ENCODE data around the gene BPIFA2.
"Not testable (repeated sequence)": the region's sequence is repeated elsewhere in the genome, so short reads cannot be mapped to it uniquely, and the experiment has no call there.

Gene BPIFA2, protein sequence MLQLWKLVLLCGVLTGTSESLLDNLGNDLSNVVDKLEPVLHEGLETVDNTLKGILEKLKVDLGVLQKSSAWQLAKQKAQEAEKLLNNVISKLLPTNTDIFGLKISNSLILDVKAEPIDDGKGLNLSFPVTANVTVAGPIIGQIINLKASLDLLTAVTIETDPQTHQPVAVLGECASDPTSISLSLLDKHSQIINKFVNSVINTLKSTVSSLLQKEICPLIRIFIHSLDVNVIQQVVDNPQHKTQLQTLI

DNA sequence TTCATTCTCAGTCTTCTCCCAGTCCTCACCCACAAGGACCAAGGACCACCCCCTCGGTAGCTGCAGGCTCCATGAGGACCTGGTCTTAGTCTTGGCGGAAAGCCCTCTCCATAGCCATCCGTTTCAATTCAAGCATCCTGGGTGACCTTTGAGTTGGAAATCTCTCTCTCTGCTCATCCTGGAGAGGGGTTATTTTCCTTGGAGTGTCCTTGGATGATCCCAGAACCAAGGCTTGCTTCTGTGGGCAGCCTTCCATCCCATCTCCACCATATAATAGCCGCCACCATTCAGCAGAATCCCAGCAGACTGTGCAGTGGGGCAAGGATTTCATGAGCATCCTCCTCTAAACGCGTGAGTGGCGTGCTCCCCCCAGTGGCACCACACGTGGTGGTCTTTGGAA is at the start of gene BPIFA2:
Gene BPIFA2 (plus strand): TSS at position 301 of the 400 bp plus-strand sequence. CDS start 987 bp downstream, outside the sequence.
- no peak for DNase-seq

DNA sequence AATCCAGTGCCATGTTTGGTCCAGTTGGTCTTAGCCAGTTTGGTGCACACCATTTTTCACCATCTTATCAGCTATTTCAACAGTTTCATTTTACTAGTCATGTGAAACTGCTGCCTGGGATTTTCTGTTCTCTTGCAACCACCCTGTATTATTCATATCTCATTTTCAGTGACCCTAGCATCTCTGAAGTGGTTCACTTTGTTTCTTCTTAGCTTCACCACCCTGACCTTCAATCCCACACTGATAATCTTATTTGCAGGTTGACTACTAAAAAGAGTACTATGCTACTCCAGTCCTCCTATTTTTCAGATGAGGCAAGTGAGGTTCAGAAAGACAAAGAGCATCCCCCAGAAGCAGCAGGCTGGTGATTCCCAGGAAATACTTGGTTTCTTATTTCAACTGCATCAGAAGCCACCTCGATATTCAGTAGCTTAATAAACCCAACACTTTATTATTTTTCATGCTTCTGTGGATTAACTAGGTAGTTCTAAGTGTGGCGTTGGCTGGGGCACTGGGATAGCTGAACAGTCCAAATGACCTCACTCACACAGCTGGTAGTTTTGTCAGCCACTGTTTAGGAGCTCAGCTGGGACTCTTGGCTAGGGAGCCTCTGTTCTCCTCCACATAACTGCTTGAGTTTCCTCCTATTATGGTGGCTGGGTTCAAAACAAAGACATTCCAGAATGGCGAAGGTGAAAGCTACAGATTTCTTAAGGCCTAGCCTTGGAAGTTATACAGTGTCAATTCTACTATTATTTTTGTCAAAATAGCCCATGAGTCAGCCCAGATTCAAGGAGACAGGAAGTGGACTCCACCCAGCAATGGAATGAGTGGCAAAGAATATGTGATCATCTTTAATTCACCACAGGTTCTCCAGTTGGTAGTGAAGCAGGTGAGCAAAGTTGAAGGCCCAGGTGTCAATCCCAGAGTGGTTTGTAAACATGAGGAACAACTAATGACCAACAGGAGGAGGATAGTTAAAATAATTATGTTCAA is 47.9 kb upstream of the BPIFA2 start:
- no peak for DNase-seq

DNA sequence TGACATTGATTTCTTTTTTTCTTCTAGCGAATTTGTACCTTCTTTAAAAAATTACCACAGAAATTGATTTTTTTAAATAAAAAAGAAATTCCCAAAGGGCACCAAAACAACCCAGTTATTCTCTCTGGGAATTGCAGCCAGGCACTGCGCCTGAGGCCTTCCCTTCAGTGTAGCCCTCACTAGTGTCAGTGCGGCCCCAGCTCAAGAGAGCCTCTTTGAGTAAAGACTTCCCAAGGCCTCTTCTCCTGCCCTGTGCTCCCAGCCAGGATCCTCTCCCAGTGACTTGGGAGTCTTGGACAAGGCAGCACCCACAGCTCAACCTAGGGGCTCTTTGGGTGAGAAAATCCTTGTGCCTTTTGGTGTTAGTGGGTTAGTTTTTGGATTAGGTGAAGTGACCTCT is 47.0 kb upstream of the BPIFA2 start:
- no peak for DNase-seq

DNA sequence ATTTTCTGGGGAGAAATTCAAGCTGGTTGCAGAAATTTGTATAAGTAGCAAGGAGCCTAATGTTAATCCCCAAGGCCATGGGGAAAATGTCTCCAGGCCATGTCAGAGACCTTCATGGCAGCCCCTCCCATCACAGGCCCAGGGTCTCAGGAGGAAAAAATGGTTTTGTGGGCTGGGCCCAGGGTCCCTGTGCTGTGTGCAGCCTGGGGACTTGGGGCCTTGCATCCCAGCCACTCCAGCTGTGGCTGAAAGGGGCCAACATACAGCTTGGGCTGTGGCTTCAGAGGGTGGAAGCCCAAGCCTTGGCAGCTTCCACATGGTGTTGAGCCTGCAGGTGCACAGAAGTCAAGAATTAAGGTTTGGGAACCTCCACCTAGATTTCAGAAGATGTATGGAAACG is 45.7 kb upstream of the BPIFA2 start:
- DNase-seq, result not testable (repeated sequence)

DNA sequence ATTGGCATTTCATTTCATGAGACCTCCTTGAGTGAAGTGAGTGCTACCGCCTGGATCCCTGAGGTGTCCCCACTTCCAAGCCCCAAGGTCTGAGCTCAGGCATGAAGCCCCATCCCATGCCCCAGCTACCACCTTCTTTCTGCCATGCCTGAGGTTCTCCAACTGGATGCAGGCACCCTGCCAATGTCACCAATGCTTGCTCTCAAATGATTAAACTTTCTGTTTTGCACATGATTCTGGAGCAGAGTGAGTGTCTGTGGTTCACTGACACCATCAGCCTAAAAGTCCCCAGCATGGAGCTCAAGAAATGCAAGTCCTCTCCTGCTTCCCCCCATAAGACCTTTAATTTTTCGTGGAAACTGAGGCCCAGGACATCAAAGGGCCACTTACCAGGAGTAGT is 43.7 kb upstream of the BPIFA2 start:
- DNase-seq, result no peak

DNA sequence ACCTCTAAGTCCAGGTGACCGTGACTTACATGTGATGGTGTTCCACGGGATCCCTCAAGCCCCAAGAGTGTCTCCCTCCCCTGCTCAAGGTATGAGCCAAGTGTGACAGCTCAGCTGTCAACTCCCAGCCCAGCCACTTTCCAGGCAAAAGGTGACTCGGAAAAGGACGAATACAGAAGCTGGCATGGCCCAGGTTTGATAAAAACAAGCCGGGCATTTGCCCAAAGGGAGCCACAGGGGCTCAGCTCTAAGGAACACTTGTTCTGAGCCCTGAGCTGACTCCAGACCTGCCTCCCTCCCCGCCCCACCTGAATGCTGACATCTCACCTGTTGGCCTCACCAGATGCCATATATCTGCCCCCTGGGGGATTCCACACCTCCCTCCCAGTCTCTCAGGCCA is 43.0 kb upstream of the BPIFA2 start:
- DNase-seq, result no peak

DNA sequence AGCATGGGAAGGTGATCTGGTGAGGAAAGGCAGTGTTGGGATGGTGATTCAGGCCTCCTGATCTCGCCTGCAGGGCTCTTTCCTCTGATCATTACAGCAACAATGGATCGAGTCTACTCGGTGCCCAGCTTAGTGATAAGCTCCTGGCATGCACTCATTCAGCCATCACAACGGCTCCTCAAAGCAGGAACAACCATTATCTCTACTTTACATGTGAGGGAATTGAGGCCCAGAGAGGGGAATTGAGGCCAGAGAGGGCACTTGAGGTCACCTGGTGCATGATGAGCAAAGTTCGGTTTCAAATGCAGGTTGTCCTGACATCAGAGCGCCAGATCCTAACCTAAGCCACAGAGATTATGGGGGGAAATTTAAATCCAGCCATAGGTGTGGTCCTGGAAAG is 42.0 kb upstream of the BPIFA2 start:
- DNase-seq, result no peak

DNA sequence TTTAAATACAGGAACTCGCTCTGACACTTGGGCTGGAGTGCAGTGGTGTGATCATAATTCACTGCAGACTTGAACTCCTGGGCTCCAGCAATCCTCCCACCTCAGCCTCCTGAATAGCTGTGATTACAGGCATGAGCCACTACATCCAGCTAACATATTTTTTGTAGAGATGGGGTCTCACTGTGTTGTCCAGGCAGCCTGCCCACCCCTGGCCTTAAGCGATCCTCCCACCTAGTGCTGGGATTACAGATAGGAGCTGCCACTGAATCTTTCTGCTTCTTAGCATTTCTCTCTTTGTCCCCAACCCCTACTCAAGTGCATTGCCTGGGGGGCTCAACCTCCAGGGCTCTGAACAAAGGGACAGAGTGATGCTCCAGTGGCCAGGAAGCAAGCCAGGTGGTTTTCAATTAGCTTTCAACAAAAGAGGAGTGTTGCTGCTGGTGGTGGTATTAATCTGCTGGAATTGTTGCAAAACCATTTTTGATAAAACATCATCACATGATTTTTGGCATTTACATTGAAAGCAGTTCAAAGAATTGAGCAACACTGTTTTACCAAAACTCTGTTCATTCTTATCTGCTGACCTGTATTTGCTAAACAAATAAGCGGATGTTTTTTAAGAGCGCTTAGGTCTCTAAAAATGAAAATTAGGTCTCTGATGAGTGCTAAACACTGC is 40.4 kb upstream of the BPIFA2 start:
- no peak for DNase-seq

DNA sequence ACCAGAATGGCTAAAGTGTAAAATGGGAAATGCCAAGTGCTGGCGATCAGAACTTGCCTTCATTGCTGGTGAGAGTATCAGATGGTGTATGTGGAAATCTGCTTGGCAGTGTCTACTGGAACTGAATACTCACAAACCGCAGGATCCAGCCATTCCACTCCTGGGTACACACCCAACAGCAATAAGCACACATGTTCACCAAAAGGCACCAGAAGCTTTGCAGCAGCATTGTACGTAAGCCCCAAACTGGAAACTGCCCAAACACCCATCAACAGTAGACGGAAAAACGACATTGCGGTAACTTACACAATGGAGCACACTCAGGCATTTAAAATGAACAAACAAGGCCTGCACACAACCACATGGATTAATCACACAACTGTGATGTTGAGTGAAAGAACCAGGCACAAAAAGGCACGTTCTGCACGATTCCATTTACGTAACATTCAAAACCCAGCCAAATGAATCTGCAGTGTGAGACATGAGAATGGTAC is 37.3 kb upstream of the BPIFA2 start:
- no peak for DNase-seq

DNA sequence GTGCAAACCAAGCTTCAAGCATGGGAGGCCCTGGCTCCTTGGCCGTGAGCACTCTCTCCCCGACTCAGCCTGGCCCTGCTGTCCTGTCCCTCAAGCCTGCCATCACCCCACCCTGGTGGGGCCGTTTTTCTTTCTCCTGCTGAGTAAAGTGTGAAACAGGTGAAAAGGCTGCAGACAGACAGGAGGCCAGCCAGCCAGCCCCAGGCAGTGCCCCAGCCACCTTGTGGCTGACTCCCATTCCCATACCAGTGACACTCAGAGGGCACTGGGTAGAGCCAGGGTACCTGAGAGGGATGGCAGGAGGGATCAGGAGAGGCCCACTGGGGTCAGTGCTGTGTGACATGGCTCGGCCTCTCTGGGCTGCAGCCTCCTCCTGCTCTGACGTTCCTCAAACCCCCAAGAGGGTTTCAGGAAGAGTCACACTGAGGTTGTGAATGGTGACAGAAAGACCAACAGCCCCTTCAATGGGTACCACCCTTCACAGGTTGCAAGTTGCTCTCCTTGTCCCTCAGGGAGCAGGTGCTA is 35.9 kb upstream of the BPIFA2 start:
- DNase-seq, result no peak

DNA sequence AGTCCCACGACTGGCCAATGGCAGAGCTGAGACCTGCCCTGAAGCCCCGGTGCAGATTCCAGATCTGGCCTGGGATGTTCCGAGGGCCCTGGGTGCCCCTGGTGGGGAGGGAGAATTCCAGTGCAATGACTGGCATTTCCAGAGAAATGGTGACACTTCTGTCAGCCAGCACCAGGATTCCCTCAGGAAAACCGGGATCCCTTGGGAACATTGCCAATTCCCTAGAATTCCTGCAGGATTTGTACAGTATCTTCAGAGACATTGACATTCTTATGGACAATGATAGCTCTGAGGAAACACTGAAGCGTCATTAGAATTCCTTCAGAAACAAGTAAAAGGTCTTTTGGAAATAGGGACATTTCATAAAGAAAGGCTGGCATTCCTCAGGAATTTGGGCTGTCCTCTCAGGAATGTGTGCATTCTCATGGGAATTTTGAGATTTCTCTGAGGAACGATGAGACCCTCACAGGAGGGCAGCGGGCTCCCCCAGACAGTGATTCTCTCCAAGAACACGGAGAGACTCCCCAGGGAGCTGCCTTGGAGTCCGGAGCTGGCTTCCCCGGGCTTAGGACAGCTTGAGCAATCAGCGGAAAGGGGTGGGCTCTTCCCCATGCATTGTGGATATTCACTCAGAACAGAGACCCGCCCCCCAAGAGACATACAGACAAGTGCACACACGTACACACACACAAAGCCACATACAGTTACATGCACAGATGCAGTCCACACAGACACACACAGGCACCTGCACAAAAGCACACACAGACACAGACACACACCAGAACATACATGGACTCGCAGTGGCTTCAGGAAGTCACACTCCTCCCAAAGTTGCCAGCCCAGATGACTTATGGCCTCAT is 35.2 kb upstream of the BPIFA2 start:
- no peak for DNase-seq

DNA sequence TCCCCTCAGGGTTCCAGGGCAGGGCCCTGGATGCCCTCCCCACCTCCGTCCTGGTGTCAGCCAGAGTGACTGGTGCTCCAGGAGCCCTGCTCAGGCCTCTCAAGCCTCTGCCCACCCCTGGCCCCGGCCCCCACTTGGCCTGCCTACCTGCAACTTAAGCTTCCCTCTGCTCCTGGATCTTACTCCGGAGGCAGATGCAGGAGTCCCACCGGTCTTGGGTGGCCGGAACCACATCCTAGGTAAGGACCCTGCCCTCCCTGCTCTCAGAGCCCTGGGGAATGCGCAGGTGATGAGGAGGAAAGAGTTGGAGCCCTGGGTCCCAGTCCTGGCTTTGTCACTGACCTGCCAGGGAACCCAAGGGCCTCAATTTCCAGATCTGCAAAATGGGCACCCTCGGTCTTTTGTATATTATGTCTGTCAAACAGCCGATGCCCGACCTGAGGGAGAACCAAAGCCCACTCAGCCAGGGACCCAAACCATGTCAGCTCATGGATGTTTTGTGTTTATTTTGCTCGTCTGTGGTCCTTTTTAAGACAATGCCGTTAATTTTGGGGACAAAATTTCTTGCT is 34.5 kb upstream of the BPIFA2 start:
- DNase-seq, result no peak

DNA sequence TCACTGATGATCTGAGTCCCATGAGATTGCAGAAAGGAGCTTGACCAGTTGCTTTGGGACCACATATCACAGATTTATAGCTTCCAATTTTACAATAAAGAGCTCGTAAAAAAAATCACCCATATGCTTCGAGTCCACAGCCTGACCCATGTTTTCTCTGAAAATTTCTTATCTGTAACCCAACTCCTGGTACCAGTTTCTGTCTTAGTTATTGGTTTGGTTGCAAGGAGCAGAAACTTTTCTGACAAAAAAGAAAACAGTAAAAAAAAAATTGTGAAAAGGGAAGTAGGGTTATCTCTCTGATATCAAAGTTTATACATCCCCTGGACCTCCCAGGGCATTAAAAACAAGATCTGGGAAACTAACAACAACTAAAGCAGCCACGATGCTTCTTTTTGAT is 30.8 kb upstream of the BPIFA2 start:
- no peak for DNase-seq

DNA sequence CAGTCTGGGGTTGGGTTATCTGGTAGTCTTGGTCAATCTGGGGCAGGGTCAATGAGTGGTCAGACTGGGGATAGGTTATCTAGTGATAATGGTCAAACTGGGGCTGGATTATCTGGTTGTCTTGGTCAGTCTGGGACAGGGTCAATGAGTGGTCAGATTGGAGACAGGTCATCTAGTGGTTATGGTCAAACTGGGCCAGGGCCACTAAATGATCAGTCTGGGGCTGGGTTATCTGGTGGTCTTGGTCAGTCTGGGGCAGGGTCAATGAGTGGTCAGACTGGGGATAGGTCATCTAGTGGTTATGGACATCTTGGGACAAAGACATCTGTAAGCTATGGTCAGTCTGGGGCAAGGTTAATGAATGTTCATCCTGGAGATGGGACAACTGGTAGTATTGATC is 28.5 kb upstream of the BPIFA2 start:
- DNase-seq, result no peak

DNA sequence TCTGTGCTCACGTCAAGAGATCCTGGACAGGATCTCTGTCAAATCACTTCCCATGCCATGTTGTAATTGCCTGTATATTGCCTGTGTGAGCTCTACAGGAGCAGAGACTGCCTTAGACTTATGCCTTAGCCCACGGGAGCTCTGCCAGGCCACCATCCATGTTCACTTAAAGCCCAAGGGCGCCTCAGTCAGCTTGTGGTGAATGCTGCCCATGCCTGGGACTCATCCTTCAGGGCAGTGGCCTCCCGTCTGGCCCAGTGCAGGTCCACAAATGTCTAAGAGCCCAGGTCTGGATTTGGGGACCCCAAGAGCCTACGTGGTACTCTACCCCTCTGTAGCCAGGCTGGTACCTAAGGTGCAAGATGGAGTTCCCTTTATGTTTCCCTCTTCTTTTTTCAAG is 22.4 kb upstream of the BPIFA2 start:
- DNase-seq, result no peak

DNA sequence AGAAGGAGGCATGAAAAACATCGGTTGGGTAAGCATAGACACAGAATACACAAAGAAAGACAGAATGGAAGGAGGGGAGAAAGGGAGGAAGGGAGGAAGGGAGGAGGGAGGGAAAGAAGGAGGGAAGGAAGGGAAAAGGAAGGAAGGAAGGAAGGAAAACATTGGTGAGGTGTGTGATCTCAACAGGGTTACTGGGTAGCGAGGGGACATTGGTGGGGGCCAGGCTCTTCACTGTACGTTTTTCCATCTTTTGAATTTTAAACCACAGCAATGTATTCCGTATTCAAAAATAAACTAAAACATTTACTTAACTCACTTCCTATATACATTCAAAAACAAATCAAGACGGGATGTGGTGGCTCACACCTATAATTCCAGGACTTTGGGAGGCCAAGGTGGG is 20.7 kb upstream of the BPIFA2 start:
- no peak for DNase-seq

DNA sequence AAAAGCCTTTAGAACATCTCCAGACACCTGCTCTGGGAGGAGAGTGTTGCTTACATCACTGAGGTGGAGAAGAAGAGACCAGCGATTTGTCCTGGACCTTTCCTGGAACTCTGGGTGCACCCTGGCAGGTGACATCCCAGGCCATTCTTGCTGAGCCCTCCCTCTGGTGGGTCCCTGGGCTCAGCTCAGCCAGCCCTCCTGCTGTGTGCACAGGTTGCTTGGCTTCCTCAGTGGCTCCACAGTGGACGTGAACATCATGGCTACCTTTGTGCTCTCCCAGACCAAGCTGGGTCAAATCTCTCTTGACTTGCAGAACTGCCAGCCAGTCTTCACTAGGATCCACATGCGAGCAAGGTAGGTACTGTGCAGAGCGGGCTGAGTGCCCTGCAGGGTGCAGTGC is 19.9 kb upstream of the BPIFA2 start:
- DNase-seq, result no peak

DNA sequence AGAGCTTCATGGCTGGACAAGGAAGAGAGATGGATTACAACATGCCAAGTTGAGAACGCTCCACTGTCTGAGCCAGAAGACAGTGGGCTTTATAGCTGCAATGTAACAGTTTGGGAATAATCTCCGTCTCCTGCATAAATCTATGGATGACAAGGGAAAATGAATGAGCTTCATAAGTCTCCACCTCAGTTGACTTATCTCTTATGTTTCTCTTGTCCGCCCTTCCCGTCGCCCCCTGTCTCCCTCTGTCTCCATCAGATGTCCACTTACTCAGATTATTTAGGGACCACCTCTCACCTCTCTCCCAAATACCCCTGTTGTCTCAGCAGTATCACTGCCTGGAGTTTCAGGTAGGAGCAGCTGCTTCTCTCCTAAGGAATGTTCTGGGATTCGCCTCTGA is 13.7 kb upstream of the BPIFA2 start:
- DNase-seq, result no peak

DNA sequence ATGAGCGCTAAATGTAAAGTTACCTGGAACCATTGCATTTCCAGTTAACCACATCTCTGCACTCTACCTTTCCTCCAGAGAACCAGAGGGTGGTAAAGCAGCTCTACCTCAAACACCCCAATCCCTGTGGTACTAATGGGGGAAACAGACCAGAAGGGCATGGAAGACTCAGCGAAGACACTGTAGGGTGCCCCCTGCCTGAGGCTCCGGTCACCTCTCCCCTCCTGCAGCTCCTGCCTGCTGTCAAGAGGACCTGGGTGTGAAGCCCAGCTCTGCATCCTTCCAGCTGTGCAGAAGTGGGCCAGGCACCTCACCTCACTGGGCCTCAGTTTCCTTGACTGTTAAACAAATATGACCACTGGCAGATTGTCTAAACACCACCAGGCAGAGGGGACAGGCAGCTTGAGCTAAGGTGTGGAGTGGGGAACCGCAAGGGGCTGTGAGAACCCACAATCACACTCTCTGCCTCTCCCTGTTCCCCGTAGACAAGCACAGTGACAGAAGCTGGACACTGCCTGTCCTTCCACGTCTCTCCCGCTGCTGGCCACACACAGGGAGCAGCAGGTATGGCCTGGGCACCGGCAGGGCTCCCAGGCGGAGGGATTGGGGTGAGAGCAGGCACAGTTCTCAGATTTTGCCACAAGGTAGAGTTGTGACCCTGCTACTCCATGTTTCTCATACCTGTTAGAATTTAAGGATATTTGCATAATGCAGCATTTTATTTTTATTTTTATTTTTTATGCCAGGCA is 9.1 kb upstream of the BPIFA2 start:
- no peak for DNase-seq

DNA sequence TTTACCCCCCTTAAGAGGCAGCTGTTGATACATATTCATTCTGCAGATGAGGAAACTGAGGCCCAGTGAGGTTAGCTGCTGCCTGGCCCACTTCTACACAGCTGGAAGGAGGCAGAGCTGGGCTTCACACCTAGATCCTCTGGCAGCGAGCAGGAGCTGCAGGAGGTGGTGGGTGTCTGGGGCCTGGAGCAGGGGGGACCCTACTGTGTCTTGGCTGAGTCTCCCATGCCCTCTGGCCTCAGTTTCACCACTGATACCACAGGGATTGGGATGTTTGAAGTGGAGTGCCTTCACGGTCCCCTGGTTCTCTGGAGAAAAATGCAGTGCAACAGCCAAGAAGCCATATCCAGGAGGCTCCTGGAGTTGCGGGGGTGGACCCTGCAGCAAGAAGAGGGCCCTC is 8.2 kb upstream of the BPIFA2 start:
- DNase-seq, result no peak

DNA sequence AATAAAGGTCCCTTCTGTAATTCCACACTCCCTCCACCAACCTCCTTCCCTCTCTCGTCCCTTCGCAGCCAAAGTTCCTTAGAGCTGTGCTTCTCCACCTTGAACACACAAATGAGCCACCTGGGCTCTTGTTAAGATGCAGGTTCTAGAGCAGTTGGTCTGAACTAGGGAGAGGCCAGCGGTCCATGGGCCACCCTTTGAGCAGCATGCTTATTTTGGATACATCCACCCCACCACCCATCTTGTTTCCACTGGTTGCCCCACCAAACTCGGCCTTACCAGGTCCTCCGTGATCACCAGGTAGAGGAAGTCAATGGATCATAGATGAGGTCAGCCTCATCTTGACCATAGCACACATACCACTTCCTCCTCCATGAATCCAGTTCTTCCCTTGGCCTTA is 7.3 kb upstream of the BPIFA2 start:
- DNase-seq, result no peak

Data from DMS79 (cell line).